Measurements from ENCODE around the gene DMAC2.

- no peak for TF ChIP-seq GATA2 (IDR thresholded peaks at IDR 0.05; ENCODE audit: insufficient read depth, insufficient read length, low read depth, low read length)
- TF ChIP-seq POLR2A (IDR thresholded peaks at IDR 0.05; ENCODE audit: low read depth, low read length) = no peak
- TF ChIP-seq EZH2 (IDR thresholded peaks at IDR 0.05; ENCODE audit: borderline replicate concordance, low read depth, low read length, severe bottlenecking) = no peak
- no peak for TF ChIP-seq POLR2AphosphoS5 (IDR thresholded peaks at IDR 0.05; ENCODE audit: insufficient read depth, low read depth, low read length)
- no peak for TF ChIP-seq CTCF (IDR thresholded peaks at IDR 0.05; ENCODE audit: extremely low read depth in 1 of 2, insufficient read depth in 1 of 2, low read depth in 1 of 2, low read length in 2 of 2)
- no peak for TF ChIP-seq MYC (IDR thresholded peaks at IDR 0.05; ENCODE audit: low read depth, low read length)
- TF ChIP-seq JUN (IDR thresholded peaks at IDR 0.05; ENCODE audit: borderline replicate concordance, insufficient read depth, insufficient read length, low read depth) = no peak
- TF ChIP-seq MAX (IDR thresholded peaks at IDR 0.05; ENCODE audit: insufficient read depth, insufficient read length) = no peak
These were observed 6.5 kb downstream of the DMAC2 start for GRCh38 chr19:41433171-41433570.

All from endothelial cell of umbilical vein (primary cell).